Measurements from ENCODE around the gene EPAS1.

GRCh38 chr2:46269544-46270273 lies 27.5 kb upstream of the EPAS1 start:
- TF ChIP-seq, protein P1, sequence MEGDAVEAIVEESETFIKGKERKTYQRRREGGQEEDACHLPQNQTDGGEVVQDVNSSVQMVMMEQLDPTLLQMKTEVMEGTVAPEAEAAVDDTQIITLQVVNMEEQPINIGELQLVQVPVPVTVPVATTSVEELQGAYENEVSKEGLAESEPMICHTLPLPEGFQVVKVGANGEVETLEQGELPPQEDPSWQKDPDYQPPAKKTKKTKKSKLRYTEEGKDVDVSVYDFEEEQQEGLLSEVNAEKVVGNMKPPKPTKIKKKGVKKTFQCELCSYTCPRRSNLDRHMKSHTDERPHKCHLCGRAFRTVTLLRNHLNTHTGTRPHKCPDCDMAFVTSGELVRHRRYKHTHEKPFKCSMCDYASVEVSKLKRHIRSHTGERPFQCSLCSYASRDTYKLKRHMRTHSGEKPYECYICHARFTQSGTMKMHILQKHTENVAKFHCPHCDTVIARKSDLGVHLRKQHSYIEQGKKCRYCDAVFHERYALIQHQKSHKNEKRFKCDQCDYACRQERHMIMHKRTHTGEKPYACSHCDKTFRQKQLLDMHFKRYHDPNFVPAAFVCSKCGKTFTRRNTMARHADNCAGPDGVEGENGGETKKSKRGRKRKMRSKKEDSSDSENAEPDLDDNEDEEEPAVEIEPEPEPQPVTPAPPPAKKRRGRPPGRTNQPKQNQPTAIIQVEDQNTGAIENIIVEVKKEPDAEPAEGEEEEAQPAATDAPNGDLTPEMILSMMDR (IDR thresholded peaks at IDR 0.05): no peak
- TF ChIP-seq EZH2 (IDR thresholded peaks at IDR 0.05): no peak
- no peak for TF ChIP-seq EZH2phosphoT487 (IDR thresholded peaks at IDR 0.05)
